Measurements from ENCODE around the gene GRIK3.

GRCh38 chr1:36950604-36951291 lies 83.6 kb downstream of the GRIK3 start:
- TF ChIP-seq CTCF (IDR thresholded peaks at IDR 0.05) (no peak), EP300 (IDR thresholded peaks at IDR 0.05; ENCODE audit: low read depth) (no peak)
